Fibroblast of the aortic adventitia (primary cell): ENCODE data around the gene PKM. TPM values are rescaled to one million over a fixed set of nuclear protein-coding genes. Genes with fewer than 3 reads are reported as not detected.
A peak's percentile ranks its signal among the peaks of the same experiment; 100 is the strongest.

Experiments
- DNase-seq: peaks from one replicate; pipeline ENCODE4 v3.0.0-alpha.2; 2010; ENCODE audit warnings: low read depth
- H3K4me3 ChIP-seq: 2 replicates; pipeline ENCODE4 v1.5.1; 2011; ENCODE audit warnings: low read depth, mild to moderate bottlenecking, control low read depth, low read length, moderate library complexity
- total RNA-seq: library from RNA; depleted of rRNA; stranded (reverse); fragments of >200 nt; gene quantifications from 2 replicates; pipeline ENCODE4 v1.2.3, GENCODE V29; 2012; ENCODE audit warnings: low replicate concordance
- TF ChIP-seq, protein P1 (sequence below): IDR thresholded peaks from 2 replicates; pipeline ENCODE4 v1.5.1; 2011; ENCODE audit warnings: mild to moderate bottlenecking, low read length, control low read depth, inconsistent platforms; ENCODE audit not compliant: insufficient read depth

PKM gene
- total RNA-seq, 1 donor, result 1,845 TPM

DNA sequence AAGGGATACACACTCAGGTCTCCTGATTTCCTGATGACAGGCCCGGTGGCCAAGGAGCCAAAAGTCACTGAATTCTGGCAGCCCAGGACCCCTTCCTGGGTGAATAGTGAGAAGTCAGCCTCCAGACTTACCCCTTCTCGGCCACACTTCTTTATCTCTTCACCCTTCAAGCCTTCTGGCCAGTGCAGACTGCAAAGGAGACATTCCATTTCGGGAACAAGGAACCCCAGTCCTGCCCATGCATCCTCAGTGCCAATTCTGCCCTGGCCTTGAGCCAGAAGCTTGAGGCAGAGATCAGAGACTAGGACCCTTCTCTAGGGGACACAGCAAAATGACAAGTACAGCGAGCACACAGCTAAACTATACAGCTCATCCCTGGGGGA is 62.2 kb downstream of the PKM start:
- TF ChIP-seq, protein P1, sequence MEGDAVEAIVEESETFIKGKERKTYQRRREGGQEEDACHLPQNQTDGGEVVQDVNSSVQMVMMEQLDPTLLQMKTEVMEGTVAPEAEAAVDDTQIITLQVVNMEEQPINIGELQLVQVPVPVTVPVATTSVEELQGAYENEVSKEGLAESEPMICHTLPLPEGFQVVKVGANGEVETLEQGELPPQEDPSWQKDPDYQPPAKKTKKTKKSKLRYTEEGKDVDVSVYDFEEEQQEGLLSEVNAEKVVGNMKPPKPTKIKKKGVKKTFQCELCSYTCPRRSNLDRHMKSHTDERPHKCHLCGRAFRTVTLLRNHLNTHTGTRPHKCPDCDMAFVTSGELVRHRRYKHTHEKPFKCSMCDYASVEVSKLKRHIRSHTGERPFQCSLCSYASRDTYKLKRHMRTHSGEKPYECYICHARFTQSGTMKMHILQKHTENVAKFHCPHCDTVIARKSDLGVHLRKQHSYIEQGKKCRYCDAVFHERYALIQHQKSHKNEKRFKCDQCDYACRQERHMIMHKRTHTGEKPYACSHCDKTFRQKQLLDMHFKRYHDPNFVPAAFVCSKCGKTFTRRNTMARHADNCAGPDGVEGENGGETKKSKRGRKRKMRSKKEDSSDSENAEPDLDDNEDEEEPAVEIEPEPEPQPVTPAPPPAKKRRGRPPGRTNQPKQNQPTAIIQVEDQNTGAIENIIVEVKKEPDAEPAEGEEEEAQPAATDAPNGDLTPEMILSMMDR, result no peak
- no peak overlapping the region for H3K4me3 ChIP-seq
- DNase-seq, result no peak

DNA sequence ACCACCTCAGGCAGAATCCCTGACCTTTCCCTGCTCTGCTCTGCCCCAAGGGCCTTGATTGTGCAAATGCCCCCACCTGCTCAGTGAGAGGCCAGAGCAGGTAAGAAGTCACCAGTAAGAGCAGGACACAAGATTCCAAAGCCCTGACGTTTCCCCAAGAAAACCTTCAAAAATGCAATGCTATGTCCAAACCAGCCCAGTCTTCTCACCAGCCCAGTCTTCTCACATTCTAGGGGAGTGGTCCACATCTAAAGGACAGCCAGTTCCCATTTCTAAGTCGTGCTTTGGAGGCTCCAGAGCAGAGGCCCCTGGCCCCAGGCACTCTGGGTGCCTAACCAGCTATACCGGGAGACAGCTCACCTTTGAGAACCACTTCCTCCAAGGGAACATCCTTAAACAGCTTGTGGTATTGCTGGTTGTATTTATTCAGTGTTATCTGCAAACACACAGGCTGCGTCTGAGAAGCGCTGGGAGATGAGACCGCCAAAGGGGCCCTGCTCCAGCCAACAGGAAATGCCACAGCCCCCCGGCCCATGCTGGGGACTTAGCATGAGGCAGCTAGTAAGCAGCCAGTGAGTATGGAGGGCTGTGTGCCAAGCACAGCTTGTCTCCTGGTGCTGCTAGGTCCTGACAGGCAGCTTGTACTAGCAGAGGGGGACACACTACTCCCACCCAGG is 62.7 kb downstream of the PKM start:
- TF ChIP-seq, protein P1, result no peak
- no peak for DNase-seq
- no peak overlapping the region for H3K4me3 ChIP-seq

DNA sequence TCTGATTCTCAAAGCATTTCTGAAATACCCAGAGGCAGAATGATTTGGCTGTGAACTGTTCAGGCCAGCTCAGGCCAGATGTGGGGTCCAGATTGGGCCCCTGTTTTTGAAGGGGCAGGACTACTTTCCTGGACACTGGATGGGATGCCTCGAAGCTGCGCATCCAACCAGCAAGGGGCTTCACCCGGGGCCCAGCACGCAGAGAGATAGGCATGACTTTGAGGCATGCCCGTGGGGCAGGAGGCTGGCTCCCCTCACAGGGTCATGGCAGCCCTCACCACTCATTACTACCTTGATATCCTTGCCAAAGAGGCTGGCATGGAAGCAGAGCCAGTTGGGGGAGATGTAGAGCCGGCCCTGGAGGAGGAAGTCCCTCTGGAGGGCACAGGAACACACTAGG is 63.5 kb downstream of the PKM start:
- TF ChIP-seq, protein P1, result no peak
- DNase-seq, result no peak
- no peak overlapping the region for H3K4me3 ChIP-seq

DNA sequence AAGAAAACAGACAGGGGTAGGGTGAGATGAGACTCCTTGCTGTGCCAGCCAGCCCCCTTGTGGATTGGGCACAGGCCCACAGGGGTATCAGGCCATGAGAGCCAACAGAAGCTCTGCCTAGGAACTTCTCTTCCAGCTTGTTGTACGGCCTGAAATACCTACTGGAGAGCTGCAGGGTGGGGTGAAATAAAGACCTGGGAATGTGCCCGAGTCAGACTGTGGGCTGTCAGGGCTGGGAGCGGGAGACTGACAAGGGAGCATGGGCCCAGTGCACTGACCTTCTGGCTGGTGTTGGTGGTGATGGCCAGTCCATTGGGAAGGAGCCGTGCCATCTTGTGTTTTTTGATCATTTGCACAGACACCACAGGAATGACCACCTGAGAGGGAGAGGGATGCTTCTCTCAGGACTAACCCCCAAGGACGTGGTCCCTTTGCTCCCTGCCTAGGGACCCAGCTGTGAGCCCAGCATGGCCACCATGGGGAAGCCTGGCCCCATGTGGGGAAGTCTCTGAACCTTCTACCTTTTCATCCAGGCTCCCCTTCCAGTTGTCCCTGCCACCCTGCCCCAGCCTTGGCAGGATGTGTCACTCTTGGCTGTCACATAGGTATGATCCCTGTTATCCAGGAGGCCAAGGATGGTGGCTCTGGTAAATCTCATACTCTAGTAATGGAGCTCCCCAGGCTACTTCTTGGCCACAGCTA is 64.1 kb downstream of the PKM start:
- TF ChIP-seq, protein P1, result no peak
- H3K4me3 ChIP-seq, result no peak overlapping the region
- DNase-seq, result no peak

DNA sequence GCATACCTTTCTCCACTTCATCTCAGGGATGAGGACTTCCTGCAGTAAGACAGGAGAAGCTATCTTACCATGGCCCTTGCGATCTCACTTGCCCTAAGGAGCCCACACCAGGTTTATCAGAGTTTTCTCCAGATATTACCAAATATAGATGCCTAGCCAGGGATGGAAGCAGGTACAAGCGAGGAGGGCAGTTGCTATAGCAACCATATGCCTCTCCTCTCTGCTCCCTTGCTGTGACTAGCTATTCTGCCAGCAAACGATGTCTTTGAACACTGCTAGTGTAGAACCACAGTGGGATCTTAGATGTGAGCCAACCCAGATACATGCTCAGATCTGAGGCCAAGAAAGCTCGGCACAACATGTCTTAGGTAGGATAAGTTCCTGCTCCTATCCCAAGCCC is 67.3 kb downstream of the PKM start:
- TF ChIP-seq, protein P1, result no peak
- H3K4me3 ChIP-seq, result no peak overlapping the region
- no peak for DNase-seq

DNA sequence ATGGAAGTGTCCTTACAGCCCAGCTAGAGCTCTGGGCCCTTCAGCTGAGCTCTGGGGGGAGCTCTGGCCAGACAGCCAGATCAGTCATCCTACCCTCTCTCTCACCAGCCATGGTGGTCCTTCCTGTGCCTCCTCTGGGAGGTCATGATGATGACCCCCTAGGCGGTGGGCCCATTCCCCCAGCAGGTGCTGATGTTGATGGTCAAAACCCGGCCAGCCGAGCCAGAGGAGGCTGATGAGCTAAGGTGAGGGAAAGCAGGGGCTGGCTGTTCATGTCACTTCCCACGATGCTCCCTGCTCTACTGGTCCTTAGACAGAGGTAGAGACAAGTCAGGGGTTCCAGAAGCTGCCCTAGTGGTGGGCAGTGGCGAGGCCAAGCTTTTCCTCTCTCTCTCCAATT is 68.4 kb downstream of the PKM start:
- no peak for DNase-seq
- TF ChIP-seq, protein P1, result peak; percentile 9
- no peak overlapping the region for H3K4me3 ChIP-seq
